Liver (tissue), 9 donors: Measurements from ENCODE around the gene C11orf86. TPM values are rescaled to one million over a fixed set of nuclear protein-coding genes. Genes with fewer than 3 reads are reported as not detected.
"Not testable (repeated sequence)": the region's sequence is repeated elsewhere in the genome, so short reads cannot be mapped to it uniquely, and the experiment has no call there.

ENCODE experiments used
- DNase-seq: peaks from one replicate; pipeline ENCODE4 v3.0.0-alpha.2; 2017; ENCODE audit warnings: low spot score
- H3K27ac ChIP-seq, 2 donors: one replicate each; pipeline ENCODE4 v1.7.0; 2013; ENCODE audit warnings: inconsistent platforms in 2 of 2, low read length in 2 of 2, control low read depth in 1 of 2, low read depth in 1 of 2, mild to moderate bottlenecking in 1 of 2
- H3K27me3 ChIP-seq, 4 donors: one replicate each; pipeline versions ENCODE4 v1.6.1 to v1.7.0; 2013; ENCODE audit warnings: low read length in 3 of 4, inconsistent platforms in 1 of 4, mild to moderate bottlenecking in 1 of 4, moderate library complexity in 1 of 4; ENCODE audit not compliant: control insufficient read depth in 4 of 4, insufficient read depth in 4 of 4
- H3K36me3 ChIP-seq, 4 donors: one replicate each; pipeline versions ENCODE4 v1.6.1 to v1.7.0; 2013; ENCODE audit warnings: low read length in 3 of 4, mild to moderate bottlenecking in 3 of 4, low read depth in 1 of 4, moderate library complexity in 1 of 4; ENCODE audit not compliant: control insufficient read depth in 4 of 4, insufficient read depth in 3 of 4
- H3K4me1 ChIP-seq, 4 donors: one replicate each; pipeline versions ENCODE4 v1.6.1 to v1.7.0; 2013; ENCODE audit warnings: low read length in 3 of 4, mild to moderate bottlenecking in 3 of 4, moderate library complexity in 1 of 4; ENCODE audit not compliant: control insufficient read depth in 4 of 4, insufficient read depth in 4 of 4
- H3K4me3 ChIP-seq, 3 donors: one replicate each; pipeline versions ENCODE4 v1.6.1 to v1.7.0; 2013; ENCODE audit warnings: low read length in 3 of 3, control low read depth in 1 of 3, low read depth in 1 of 3, mild to moderate bottlenecking in 1 of 3
- H3K9ac ChIP-seq, 2 donors: one replicate each; pipeline ENCODE4 v1.7.0; 2013; ENCODE audit warnings: low read length in 2 of 2, mild to moderate bottlenecking in 2 of 2, moderate library complexity in 2 of 2, control low read depth in 1 of 2, low read depth in 1 of 2
- H3K9me3 ChIP-seq, 4 donors: one replicate each; pipeline versions ENCODE4 v1.6.1 to v1.7.0; 2013; ENCODE audit warnings: low read length in 3 of 4; ENCODE audit not compliant: control insufficient read depth in 4 of 4
- FOXA1 ChIP-seq: IDR thresholded peaks from 2 replicates; pipeline ENCODE4 v1.6.1; 2016; ENCODE audit warnings: antibody characterized with exemption
- FOXA2 ChIP-seq: IDR thresholded peaks from 2 replicates; pipeline ENCODE4 v1.6.1; 2016; ENCODE audit warnings: antibody characterized with exemption
- HNF4A ChIP-seq, 2 donors: conservative IDR thresholded peaks; 2 replicates each; pipeline ENCODE4 v1.6.1; 2016; ENCODE audit warnings: antibody characterized with exemption in 2 of 2, mild to moderate bottlenecking in 2 of 2
- JUND ChIP-seq, 2 donors: IDR thresholded peaks; 2 replicates each; pipeline ENCODE4 v1.6.1; 2016; ENCODE audit warnings: antibody characterized with exemption in 2 of 2
- NR2F2 ChIP-seq: IDR thresholded peaks from 2 replicates; pipeline ENCODE4 v1.6.1; 2016; ENCODE audit warnings: antibody characterized with exemption
- RAD21 ChIP-seq, 2 donors: IDR thresholded peaks; 2 replicates each; pipeline ENCODE4 v1.6.1; 2016; ENCODE audit warnings: antibody characterized with exemption in 2 of 2, mild to moderate bottlenecking in 2 of 2
- RXRA ChIP-seq, 2 donors: IDR thresholded peaks; 2 replicates each; pipeline ENCODE4 v1.6.1; 2017 to 2018; ENCODE audit warnings: antibody characterized with exemption in 2 of 2, mild to moderate bottlenecking in 1 of 2
- SP1 ChIP-seq: IDR thresholded peaks from 2 replicates; pipeline ENCODE4 v1.6.1; 2018; ENCODE audit warnings: antibody characterized with exemption, mild to moderate bottlenecking
- TAF1 ChIP-seq: conservative IDR thresholded peaks from 2 replicates; pipeline ENCODE4 v1.6.1; 2016; ENCODE audit warnings: antibody characterized with exemption, mild to moderate bottlenecking
- YY1 ChIP-seq: IDR thresholded peaks from 2 replicates; pipeline ENCODE4 v1.6.1; 2016; ENCODE audit warnings: antibody characterized with exemption, mild to moderate bottlenecking
- WGBS: extraction: QIAGEN DNeasy Blood & Tissue Kit; methylation state at CpG from one replicate; pipeline ENCODE4 v1.1.7; 2013; 5-methylcytosine and 5-hydroxymethylcytosine counted together
- polyA plus RNA-seq, 2 donors: library from polyadenylated mRNA; stranded (reverse) in 1 of 2; unstranded in 1 of 2; fragments of 200-250 nt in 1 of 2; fragments of >200 nt in 1 of 2; fragmentation: Nextera tagmentation in 1 of 2; extraction: Ambion mirVana in 1 of 2; gene quantifications; one replicate each; pipeline versions ENCODE4 v1.2.1 to v1.2.3, GENCODE V29; 2013 to 2015
- total RNA-seq, 2 donors: library from RNA; depleted of rRNA; stranded (reverse); fragments of >200 nt; gene quantifications; one replicate each; pipeline ENCODE4 v1.2.3, GENCODE V29; 2014
- TF ChIP-seq, protein P1 (sequence below): IDR thresholded peaks from 2 replicates; pipeline ENCODE4 v1.6.1; 2016; ENCODE audit warnings: antibody characterized with exemption
- TF ChIP-seq, protein P2 (sequence below): IDR thresholded peaks from 2 replicates; pipeline ENCODE4 v1.6.1; 2016; ENCODE audit warnings: antibody characterized with exemption
- TF ChIP-seq, protein P3 (sequence below): IDR thresholded peaks from 2 replicates; pipeline ENCODE4 v1.6.1; 2016; ENCODE audit warnings: antibody characterized with exemption
- TF ChIP-seq, protein P4 (sequence below): fragments of 150-350 bp; IDR thresholded peaks from 2 replicates; pipeline ENCODE4 v1.5.1; 2017; ENCODE audit warnings: improper control_type of control experiment, low read depth, low read length; ENCODE audit not compliant: missing input control
- donor health status: healthy.
- donor health status: healthy.
- donor health status: healthy.
- donor health status: healthy.
- donor health status: healthy.

Gene C11orf86
- total and polyA plus RNA-seq, 4 donors: 0.18 TPM; not detected in 3

DNA sequence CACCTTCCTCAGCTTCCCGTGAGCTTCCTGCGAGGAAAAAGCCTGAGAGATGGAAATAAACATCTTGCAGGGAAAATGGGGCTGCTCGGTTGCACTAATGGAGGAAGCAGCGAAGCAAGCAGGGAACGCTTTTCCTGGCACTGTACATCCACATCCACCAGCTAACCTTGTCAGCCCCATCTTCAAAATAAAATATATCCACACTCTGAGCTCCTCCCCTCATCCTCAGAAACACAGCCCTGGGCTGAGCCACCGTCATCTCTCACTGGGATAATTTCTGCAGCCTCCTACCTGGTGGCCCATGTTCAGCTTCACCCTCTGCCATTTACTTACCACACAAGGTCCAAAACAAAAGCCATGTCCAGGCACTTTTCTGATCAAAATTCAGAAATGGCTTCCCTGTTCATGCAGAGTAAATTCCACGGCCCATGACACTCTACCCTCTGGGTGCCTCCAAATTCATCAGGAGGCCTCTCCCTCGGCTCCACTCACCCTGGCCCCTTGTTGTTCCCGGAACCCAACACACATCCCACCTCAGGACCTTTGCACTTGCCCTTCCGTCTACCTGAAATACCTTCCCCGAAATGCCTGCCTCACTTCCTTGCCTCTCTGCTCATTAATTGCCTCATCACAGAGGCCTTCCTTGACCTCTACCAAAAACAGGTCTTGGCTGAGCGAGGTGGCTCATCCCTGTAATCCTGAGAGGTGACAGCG, 13.0 kb downstream of the C11orf86 start:
- TF ChIP-seq, protein P1, sequence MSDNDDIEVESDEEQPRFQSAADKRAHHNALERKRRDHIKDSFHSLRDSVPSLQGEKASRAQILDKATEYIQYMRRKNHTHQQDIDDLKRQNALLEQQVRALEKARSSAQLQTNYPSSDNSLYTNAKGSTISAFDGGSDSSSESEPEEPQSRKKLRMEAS: no peak
- TF ChIP-seq FOXA2 (no peak), RAD21 (IDR thresholded peaks at IDR 0.05) (no peak), RXRA (IDR thresholded peaks at IDR 0.05) (no peak), NR2F2 (no peak), SP1 (no peak), YY1 (no peak)
- TF ChIP-seq, protein P2, sequence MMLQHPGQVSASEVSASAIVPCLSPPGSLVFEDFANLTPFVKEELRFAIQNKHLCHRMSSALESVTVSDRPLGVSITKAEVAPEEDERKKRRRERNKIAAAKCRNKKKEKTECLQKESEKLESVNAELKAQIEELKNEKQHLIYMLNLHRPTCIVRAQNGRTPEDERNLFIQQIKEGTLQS: no peak
- TF ChIP-seq, protein P3, sequence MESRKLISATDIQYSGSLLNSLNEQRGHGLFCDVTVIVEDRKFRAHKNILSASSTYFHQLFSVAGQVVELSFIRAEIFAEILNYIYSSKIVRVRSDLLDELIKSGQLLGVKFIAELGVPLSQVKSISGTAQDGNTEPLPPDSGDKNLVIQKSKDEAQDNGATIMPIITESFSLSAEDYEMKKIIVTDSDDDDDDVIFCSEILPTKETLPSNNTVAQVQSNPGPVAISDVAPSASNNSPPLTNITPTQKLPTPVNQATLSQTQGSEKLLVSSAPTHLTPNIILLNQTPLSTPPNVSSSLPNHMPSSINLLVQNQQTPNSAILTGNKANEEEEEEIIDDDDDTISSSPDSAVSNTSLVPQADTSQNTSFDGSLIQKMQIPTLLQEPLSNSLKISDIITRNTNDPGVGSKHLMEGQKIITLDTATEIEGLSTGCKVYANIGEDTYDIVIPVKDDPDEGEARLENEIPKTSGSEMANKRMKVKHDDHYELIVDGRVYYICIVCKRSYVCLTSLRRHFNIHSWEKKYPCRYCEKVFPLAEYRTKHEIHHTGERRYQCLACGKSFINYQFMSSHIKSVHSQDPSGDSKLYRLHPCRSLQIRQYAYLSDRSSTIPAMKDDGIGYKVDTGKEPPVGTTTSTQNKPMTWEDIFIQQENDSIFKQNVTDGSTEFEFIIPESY: no peak
- DNase-seq: no peak
- Histone ChIP-seq H3K9me3 (no peaks in the 10 kb centered on the region), H3K4me1 (peaks cover 5 to 41% (median 27%) of the 10 kb centered on the region in 4 donors), H3K4me3 (no peak overlapping the region), H3K27me3 (no peaks in the 10 kb centered on the region), H3K27ac (no peak overlapping the region), H3K36me3 (no peaks in the 10 kb centered on the region), H3K9ac (no peak overlapping the region)
- WGBS: 90% methylated on average over 13 of the region's 13 CpGs

DNA sequence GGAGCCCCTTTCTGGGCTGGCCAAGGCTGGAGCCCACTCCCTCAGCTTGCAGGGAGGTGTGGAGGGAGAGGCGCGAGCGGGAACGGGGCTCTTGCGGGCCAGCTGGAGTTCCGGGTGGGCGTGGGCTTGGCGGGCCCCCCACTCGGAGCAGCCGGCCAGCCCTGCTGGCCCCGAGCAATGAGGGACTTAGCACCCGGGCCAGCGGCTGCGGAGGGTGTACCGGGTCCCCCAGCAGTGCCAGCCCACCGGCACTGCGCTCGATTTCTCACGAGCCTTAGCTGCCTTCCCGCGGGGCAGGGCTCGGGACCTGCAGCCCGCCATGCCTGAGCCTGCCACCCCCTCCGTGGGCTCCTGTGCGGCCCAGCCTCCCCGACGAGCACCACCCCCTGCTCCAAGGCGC, 13.6 kb downstream of the C11orf86 start:
- 96% methylated on average over 28 of the region's 28 CpGs for WGBS
- H3K9ac ChIP-seq, H3K27me3 ChIP-seq, H3K4me3 ChIP-seq, DNase-seq, H3K27ac ChIP-seq, H3K9me3 ChIP-seq, H3K36me3 ChIP-seq: not testable (repeated sequence)
- peaks cover 5 to 35% (median 27%) of the 10 kb centered on the region in 4 donors for H3K4me1 ChIP-seq

DNA sequence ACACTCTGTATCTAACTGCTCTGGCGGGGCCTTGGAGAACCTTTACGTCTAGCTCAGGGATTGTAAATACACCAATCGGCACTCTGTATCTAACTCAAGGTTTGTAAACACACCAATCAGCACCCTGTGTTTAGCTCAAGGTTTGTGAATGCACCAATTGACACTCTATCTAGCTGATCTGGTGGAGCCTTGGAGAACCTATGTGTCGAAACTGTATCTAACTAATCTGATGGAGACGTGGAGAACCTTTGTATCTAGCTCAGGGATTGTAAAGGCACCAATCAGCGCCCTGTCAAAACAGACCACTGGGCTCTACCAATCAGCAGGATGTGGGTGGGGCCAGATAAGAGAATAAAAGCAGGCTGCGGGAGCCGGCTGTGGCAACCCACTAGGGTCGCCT, 14.3 kb downstream of the C11orf86 start:
- H3K4me3 ChIP-seq, DNase-seq, H3K9me3 ChIP-seq, H3K36me3 ChIP-seq, H3K9ac ChIP-seq, H3K27me3 ChIP-seq, H3K27ac ChIP-seq: not testable (repeated sequence)
- peaks cover 5 to 33% (median 25%) of the 10 kb centered on the region in 4 donors for H3K4me1 ChIP-seq
- 79% methylated on average over 9 of the region's 9 CpGs for WGBS

DNA sequence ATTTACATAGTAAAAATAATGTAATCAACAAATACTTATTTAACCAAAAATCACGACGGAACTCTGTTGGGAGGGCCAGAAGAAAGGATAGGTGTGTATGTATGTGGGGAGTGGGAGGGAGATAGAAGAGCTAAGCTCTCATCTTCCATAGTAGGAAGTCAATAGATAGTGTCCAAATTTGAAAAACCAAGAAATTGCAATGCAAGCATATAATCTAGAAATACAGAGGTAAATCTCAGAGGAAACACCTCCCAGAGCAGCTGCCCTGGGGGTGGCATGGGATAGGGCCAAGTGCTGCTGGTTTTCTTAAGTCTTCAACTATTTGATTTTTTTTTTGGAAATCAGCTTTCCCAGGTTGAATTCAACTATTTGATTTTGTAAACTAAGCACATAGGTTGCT, 16.9 kb downstream of the C11orf86 start:
- TF ChIP-seq JUND (IDR thresholded peaks at IDR 0.05): no peak
- TF ChIP-seq SP1: no peak
- TF ChIP-seq TAF1: no peak
- no peak for TF ChIP-seq FOXA1
- TF ChIP-seq RAD21 (IDR thresholded peaks at IDR 0.05): no peak
- TF ChIP-seq, protein P4, sequence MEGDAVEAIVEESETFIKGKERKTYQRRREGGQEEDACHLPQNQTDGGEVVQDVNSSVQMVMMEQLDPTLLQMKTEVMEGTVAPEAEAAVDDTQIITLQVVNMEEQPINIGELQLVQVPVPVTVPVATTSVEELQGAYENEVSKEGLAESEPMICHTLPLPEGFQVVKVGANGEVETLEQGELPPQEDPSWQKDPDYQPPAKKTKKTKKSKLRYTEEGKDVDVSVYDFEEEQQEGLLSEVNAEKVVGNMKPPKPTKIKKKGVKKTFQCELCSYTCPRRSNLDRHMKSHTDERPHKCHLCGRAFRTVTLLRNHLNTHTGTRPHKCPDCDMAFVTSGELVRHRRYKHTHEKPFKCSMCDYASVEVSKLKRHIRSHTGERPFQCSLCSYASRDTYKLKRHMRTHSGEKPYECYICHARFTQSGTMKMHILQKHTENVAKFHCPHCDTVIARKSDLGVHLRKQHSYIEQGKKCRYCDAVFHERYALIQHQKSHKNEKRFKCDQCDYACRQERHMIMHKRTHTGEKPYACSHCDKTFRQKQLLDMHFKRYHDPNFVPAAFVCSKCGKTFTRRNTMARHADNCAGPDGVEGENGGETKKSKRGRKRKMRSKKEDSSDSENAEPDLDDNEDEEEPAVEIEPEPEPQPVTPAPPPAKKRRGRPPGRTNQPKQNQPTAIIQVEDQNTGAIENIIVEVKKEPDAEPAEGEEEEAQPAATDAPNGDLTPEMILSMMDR: no peak
- TF ChIP-seq, protein P2: no peak
- TF ChIP-seq NR2F2: no peak
- TF ChIP-seq, protein P1: no peak
- no peak for TF ChIP-seq HNF4A (conservative IDR thresholded peaks at IDR 0.05)
- Histone ChIP-seq H3K4me3 (no peak overlapping the region), H3K9me3 (no peaks in the 10 kb centered on the region), H3K27me3 (no peaks in the 10 kb centered on the region), H3K9ac (no peak overlapping the region), H3K4me1 (peaks cover 2 to 11% (median 7%) of the 10 kb centered on the region in 4 donors), H3K27ac (no peak overlapping the region), H3K36me3 (no peaks in the 10 kb centered on the region)
- DNase-seq: no peak
- 81% methylated on average over 2 of the region's 2 CpGs for WGBS
